Lower lobe of right lung (tissue), 2 donors: ENCODE data around the gene FER1L5. TPM values are rescaled to one million over a fixed set of nuclear protein-coding genes. Genes with fewer than 3 reads are reported as not detected.

Source experiments
- ATAC-seq, 2 donors: fragments of 200-7000 bp; cut with Tn5 transposase; one replicate each; pipeline ENCODE4 v1.9.1; 2020 to 2022; ENCODE audit warnings: mild to moderate bottlenecking in 2 of 2, moderate library complexity in 2 of 2
- DNase-seq: peaks from one replicate; pipeline ENCODE4 v3.0.0-alpha.2; 2020
- H3K27ac ChIP-seq: fragments of 200-600 bp; one replicate; pipeline ENCODE4 v1.8.0; 2022
- H3K27me3 ChIP-seq: fragments of 200-600 bp; one replicate; pipeline ENCODE4 v1.8.0; 2022; ENCODE audit warnings: low read depth
- H3K36me3 ChIP-seq: fragments of 200-600 bp; one replicate; pipeline ENCODE4 v1.8.0; 2022; ENCODE audit warnings: mild to moderate bottlenecking
- H3K4me1 ChIP-seq: fragments of 200-600 bp; one replicate; pipeline ENCODE4 v1.8.0; 2022
- H3K4me3 ChIP-seq: fragments of 200-600 bp; one replicate; pipeline ENCODE4 v1.8.0; 2022; ENCODE audit warnings: mild to moderate bottlenecking
- H3K9me3 ChIP-seq: fragments of 200-600 bp; one replicate; pipeline ENCODE4 v1.8.0; 2022
- intact Hi-C: fragments of 100-400 bp; cut with DNase I; formaldehyde crosslinking; loops from one replicate; pipeline ENCODE4 v1.11.0; 2022
- total RNA-seq: library from RNA; stranded (reverse); fragmentation: NEBNext Ultra II Directional; extraction: Animal tissue kit (Norgen Biotek cat#: 25700); gene quantifications from one replicate; pipeline ENCODE4 v1.2.1, GENCODE V29; 2021
- TF ChIP-seq, protein P1 (sequence below): fragments of 200-600 bp; IDR thresholded peaks from one replicate; pipeline ENCODE4 v1.8.0; 2022; ENCODE audit warnings: antibody characterized with exemption, mild to moderate bottlenecking
- donor health status: DM: no; HTN: yes; CAD: no; lungs with severe emphysema.

Gene FER1L5
- total RNA-seq, 1 donor from 2014 or later = 0.44 TPM

GRCh38 chr2:96601382-96602292, 40.9 kb upstream of the FER1L5 start:
- no peak overlapping the region for H3K4me3 ChIP-seq
- no peak for DNase-seq
- H3K27me3 ChIP-seq = no peaks in the 10 kb centered on the region
- peaks cover 100% of the 10 kb centered on the region for H3K36me3 ChIP-seq
- no peaks in the 10 kb centered on the region for H3K9me3 ChIP-seq
- peak in 1 of 2 donors; percentile 17 for ATAC-seq
- no peak overlapping the region for H3K27ac ChIP-seq
- intact Hi-C loops = no loop called here
- H3K4me1 ChIP-seq = peaks cover 5% of the 10 kb centered on the region
- TF ChIP-seq, protein P1, sequence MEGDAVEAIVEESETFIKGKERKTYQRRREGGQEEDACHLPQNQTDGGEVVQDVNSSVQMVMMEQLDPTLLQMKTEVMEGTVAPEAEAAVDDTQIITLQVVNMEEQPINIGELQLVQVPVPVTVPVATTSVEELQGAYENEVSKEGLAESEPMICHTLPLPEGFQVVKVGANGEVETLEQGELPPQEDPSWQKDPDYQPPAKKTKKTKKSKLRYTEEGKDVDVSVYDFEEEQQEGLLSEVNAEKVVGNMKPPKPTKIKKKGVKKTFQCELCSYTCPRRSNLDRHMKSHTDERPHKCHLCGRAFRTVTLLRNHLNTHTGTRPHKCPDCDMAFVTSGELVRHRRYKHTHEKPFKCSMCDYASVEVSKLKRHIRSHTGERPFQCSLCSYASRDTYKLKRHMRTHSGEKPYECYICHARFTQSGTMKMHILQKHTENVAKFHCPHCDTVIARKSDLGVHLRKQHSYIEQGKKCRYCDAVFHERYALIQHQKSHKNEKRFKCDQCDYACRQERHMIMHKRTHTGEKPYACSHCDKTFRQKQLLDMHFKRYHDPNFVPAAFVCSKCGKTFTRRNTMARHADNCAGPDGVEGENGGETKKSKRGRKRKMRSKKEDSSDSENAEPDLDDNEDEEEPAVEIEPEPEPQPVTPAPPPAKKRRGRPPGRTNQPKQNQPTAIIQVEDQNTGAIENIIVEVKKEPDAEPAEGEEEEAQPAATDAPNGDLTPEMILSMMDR = no peak

DNA sequence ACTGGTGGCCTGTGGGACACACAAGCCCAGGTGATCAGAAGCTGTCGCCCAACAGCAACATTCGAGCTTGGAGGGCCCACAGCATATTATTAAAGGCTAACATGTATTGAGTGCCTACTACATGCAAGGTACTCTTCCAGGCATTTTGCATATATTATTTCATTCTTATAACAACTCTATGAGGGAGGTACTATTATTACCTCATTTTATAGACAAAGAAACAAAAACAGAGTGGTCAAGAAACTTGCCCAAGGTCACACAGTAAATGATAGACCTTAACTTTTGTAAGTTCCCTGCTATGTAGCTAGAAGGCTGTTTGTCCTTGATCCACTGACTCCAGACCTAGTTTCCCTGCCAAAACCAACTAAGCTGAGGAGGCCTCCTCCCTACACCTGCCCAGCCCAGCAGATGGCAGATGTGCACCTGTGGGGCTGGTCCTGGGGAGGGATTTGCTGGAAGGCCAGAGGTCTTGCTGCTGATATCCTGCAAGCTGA, 40.2 kb upstream of the FER1L5 start:
- peaks cover 100% of the 10 kb centered on the region for H3K36me3 ChIP-seq
- no peak overlapping the region for H3K27ac ChIP-seq
- peaks cover 5% of the 10 kb centered on the region for H3K4me1 ChIP-seq
- intact Hi-C loops = no loop called here
- peak; percentile 55 to 58 for ATAC-seq
- TF ChIP-seq, protein P1 = no peak
- no peak overlapping the region for H3K4me3 ChIP-seq
- DNase-seq = no peak
- H3K9me3 ChIP-seq = no peaks in the 10 kb centered on the region
- H3K27me3 ChIP-seq = no peaks in the 10 kb centered on the region

- DNase-seq (no peak), ATAC-seq (no peak)
- Histone ChIP-seq H3K27me3 (no peaks in the 10 kb centered on the region), H3K4me3 (no peak overlapping the region), H3K27ac (no peak overlapping the region), H3K9me3 (no peaks in the 10 kb centered on the region), H3K36me3 (peaks cover 100% of the 10 kb centered on the region), H3K4me1 (peaks cover 5% of the 10 kb centered on the region)
- intact Hi-C loops = no loop called here
- TF ChIP-seq, protein P1 = no peak
Measured at GRCh38 chr2:96604104-96604503, 38.5 kb upstream of the FER1L5 start.

GRCh38 chr2:96608469-96609455, 33.8 kb upstream of the FER1L5 start:
- no peaks in the 10 kb centered on the region for H3K4me1 ChIP-seq
- no peak overlapping the region for H3K4me3 ChIP-seq
- no peak overlapping the region for H3K27ac ChIP-seq
- H3K27me3 ChIP-seq = no peaks in the 10 kb centered on the region
- TF ChIP-seq, protein P1 = no peak
- no peak for DNase-seq
- peaks cover 100% of the 10 kb centered on the region for H3K36me3 ChIP-seq
- intact Hi-C loops = no loop called here
- no peaks in the 10 kb centered on the region for H3K9me3 ChIP-seq
- no peak for ATAC-seq

DNA sequence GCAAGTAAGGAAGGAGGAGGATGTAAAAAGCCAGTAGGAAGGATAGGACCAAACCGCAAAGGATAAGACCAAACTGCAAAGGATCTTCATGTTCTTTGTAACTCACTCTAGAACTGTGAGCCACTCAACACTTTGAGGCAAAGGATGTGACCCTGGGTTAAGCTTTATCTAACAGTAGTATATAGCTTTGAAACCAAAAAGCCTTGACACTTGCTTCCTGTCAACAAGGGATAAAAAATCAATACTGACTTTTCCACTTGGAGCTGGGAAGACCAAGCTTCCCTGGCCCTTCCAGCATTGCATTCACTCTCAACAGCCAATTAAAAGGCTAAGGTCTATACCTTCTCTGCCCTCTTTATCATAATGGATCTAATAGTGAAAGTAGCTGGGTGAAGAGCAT, 26.4 kb upstream of the FER1L5 start:
- no peaks in the 10 kb centered on the region for H3K9me3 ChIP-seq
- intact Hi-C loops = no loop called here
- TF ChIP-seq, protein P1 = no peak
- peak overlapping the region; percentile 66 for H3K27ac ChIP-seq
- peaks cover 29% of the 10 kb centered on the region for H3K4me1 ChIP-seq
- peaks cover 85% of the 10 kb centered on the region for H3K36me3 ChIP-seq
- DNase-seq = no peak
- ATAC-seq = no peak
- H3K4me3 ChIP-seq = no peak overlapping the region
- no peaks in the 10 kb centered on the region for H3K27me3 ChIP-seq
